ENCODE data around the gene MYL10.

Gene MYL10

GRCh38 chr7:101629171-101629570 lies at the start of gene MYL10:
Gene MYL10, minus strand, starts transcription at chr7:101629296. Its CDS starts 178 bp downstream, at chr7:101629118.
- DNase-seq = no peak

GRCh38 chr7:101678658-101679057 lies 49.6 kb upstream of the MYL10 start:
- DNase-seq = no peak

GRCh38 chr7:101677797-101678479 lies 48.8 kb upstream of the MYL10 start:
- DNase-seq = peak in 1 of 2 donors; percentile 16

GRCh38 chr7:101677391-101677790 lies 48.3 kb upstream of the MYL10 start:
- DNase-seq = no peak

- no peak for DNase-seq
Measured at GRCh38 chr7:101676956-101677355, 47.9 kb upstream of the MYL10 start.

- no peak for DNase-seq
Measured at GRCh38 chr7:101676062-101676598, 47.0 kb upstream of the MYL10 start.

- no peak for DNase-seq
Measured at GRCh38 chr7:101674439-101674838, 45.3 kb upstream of the MYL10 start.

- DNase-seq = no peak
Measured at GRCh38 chr7:101673951-101674350, 44.9 kb upstream of the MYL10 start.

GRCh38 chr7:101673315-101673714 lies 44.2 kb upstream of the MYL10 start:
- no peak for DNase-seq

GRCh38 chr7:101671371-101672356 lies 42.6 kb upstream of the MYL10 start:
- no peak for DNase-seq

GRCh38 chr7:101669307-101669706 lies 40.2 kb upstream of the MYL10 start:
- DNase-seq = no peak

GRCh38 chr7:101668726-101669125 lies 39.6 kb upstream of the MYL10 start:
- DNase-seq = no peak

- DNase-seq = no peak
Measured at GRCh38 chr7:101667920-101668319, 38.8 kb upstream of the MYL10 start.

GRCh38 chr7:101667399-101667798 lies 38.3 kb upstream of the MYL10 start:
- DNase-seq = no peak

GRCh38 chr7:101666741-101667140 lies 37.6 kb upstream of the MYL10 start:
- DNase-seq = no peak

GRCh38 chr7:101666293-101666692 lies 37.2 kb upstream of the MYL10 start:
- no peak for DNase-seq

- no peak for DNase-seq
Measured at GRCh38 chr7:101664893-101665471, 35.9 kb upstream of the MYL10 start.

GRCh38 chr7:101664436-101664835 lies 35.3 kb upstream of the MYL10 start:
- no peak for DNase-seq

GRCh38 chr7:101663747-101664146 lies 34.7 kb upstream of the MYL10 start:
- no peak for DNase-seq

- no peak for DNase-seq
Measured at GRCh38 chr7:101662447-101662998, 33.4 kb upstream of the MYL10 start.

GRCh38 chr7:101659706-101660105 lies 30.6 kb upstream of the MYL10 start:
- DNase-seq = no peak

- DNase-seq = no peak
Measured at GRCh38 chr7:101657171-101657570, 28.1 kb upstream of the MYL10 start.

- DNase-seq = no peak
Measured at GRCh38 chr7:101651112-101651511, 22.0 kb upstream of the MYL10 start.
